Liver (tissue), 9 donors: ENCODE measurements around the gene CACNA2D1. TPM values are rescaled to one million over a fixed set of nuclear protein-coding genes. Genes with fewer than 3 reads are reported as not detected.

Experiments used
- DNase-seq: peaks from one replicate; pipeline ENCODE4 v3.0.0-alpha.2; 2017; ENCODE audit warnings: low spot score
- H3K27ac ChIP-seq, 2 donors: one replicate each; pipeline ENCODE4 v1.7.0; 2013; ENCODE audit warnings: inconsistent platforms in 2 of 2, low read length in 2 of 2, control low read depth in 1 of 2, low read depth in 1 of 2, mild to moderate bottlenecking in 1 of 2
- H3K27me3 ChIP-seq, 4 donors: one replicate each; pipeline versions ENCODE4 v1.6.1 to v1.7.0; 2013; ENCODE audit warnings: low read length in 3 of 4, inconsistent platforms in 1 of 4, mild to moderate bottlenecking in 1 of 4, moderate library complexity in 1 of 4; ENCODE audit not compliant: control insufficient read depth in 4 of 4, insufficient read depth in 4 of 4
- H3K36me3 ChIP-seq, 4 donors: one replicate each; pipeline versions ENCODE4 v1.6.1 to v1.7.0; 2013; ENCODE audit warnings: low read length in 3 of 4, mild to moderate bottlenecking in 3 of 4, low read depth in 1 of 4, moderate library complexity in 1 of 4; ENCODE audit not compliant: control insufficient read depth in 4 of 4, insufficient read depth in 3 of 4
- H3K4me1 ChIP-seq, 4 donors: one replicate each; pipeline versions ENCODE4 v1.6.1 to v1.7.0; 2013; ENCODE audit warnings: low read length in 3 of 4, mild to moderate bottlenecking in 3 of 4, moderate library complexity in 1 of 4; ENCODE audit not compliant: control insufficient read depth in 4 of 4, insufficient read depth in 4 of 4
- H3K4me3 ChIP-seq, 3 donors: one replicate each; pipeline versions ENCODE4 v1.6.1 to v1.7.0; 2013; ENCODE audit warnings: low read length in 3 of 3, control low read depth in 1 of 3, low read depth in 1 of 3, mild to moderate bottlenecking in 1 of 3
- H3K9ac ChIP-seq, 2 donors: one replicate each; pipeline ENCODE4 v1.7.0; 2013; ENCODE audit warnings: low read length in 2 of 2, mild to moderate bottlenecking in 2 of 2, moderate library complexity in 2 of 2, control low read depth in 1 of 2, low read depth in 1 of 2
- H3K9me3 ChIP-seq, 4 donors: one replicate each; pipeline versions ENCODE4 v1.6.1 to v1.7.0; 2013; ENCODE audit warnings: low read length in 3 of 4; ENCODE audit not compliant: control insufficient read depth in 4 of 4
- ATF3 ChIP-seq: IDR thresholded peaks from 2 replicates; pipeline ENCODE4 v1.6.1; 2016; ENCODE audit warnings: antibody characterized with exemption
- CTCF ChIP-seq: fragments of 150-350 bp; IDR thresholded peaks from 2 replicates; pipeline ENCODE4 v1.5.1; 2017; ENCODE audit warnings: improper control_type of control experiment, low read depth, low read length; ENCODE audit not compliant: missing input control
- EGR1 ChIP-seq, 2 donors: IDR thresholded peaks; 2 replicates each; pipeline ENCODE4 v1.6.1; 2016 to 2018; ENCODE audit warnings: antibody characterized with exemption in 2 of 2, low read depth in 2 of 2
- FOXA1 ChIP-seq: IDR thresholded peaks from 2 replicates; pipeline ENCODE4 v1.6.1; 2016; ENCODE audit warnings: antibody characterized with exemption
- FOXA2 ChIP-seq: IDR thresholded peaks from 2 replicates; pipeline ENCODE4 v1.6.1; 2016; ENCODE audit warnings: antibody characterized with exemption
- GABPA ChIP-seq, 2 donors: IDR thresholded peaks in 1 of 2; conservative IDR thresholded peaks in 1 of 2; 2 replicates each; pipeline ENCODE4 v1.6.1; 2016; ENCODE audit warnings: antibody characterized with exemption in 2 of 2, mild to moderate bottlenecking in 1 of 2, moderate library complexity in 1 of 2
- HNF4A ChIP-seq, 2 donors: conservative IDR thresholded peaks; 2 replicates each; pipeline ENCODE4 v1.6.1; 2016; ENCODE audit warnings: antibody characterized with exemption in 2 of 2, mild to moderate bottlenecking in 2 of 2
- HNF4G ChIP-seq: IDR thresholded peaks from 2 replicates; pipeline ENCODE4 v1.6.1; 2016; ENCODE audit warnings: antibody characterized with exemption
- JUND ChIP-seq, 2 donors: IDR thresholded peaks; 2 replicates each; pipeline ENCODE4 v1.6.1; 2016; ENCODE audit warnings: antibody characterized with exemption in 2 of 2
- MAX ChIP-seq: IDR thresholded peaks from 2 replicates; pipeline ENCODE4 v1.6.1; 2016; ENCODE audit warnings: antibody characterized with exemption
- NR2F2 ChIP-seq: IDR thresholded peaks from 2 replicates; pipeline ENCODE4 v1.6.1; 2016; ENCODE audit warnings: antibody characterized with exemption
- REST ChIP-seq: IDR thresholded peaks from 2 replicates; pipeline ENCODE4 v1.6.1; 2016; ENCODE audit warnings: antibody characterized with exemption, mild to moderate bottlenecking
- RXRA ChIP-seq, 2 donors: IDR thresholded peaks; 2 replicates each; pipeline ENCODE4 v1.6.1; 2017 to 2018; ENCODE audit warnings: antibody characterized with exemption in 2 of 2, mild to moderate bottlenecking in 1 of 2
- SP1 ChIP-seq: IDR thresholded peaks from 2 replicates; pipeline ENCODE4 v1.6.1; 2018; ENCODE audit warnings: antibody characterized with exemption, mild to moderate bottlenecking
- TAF1 ChIP-seq: conservative IDR thresholded peaks from 2 replicates; pipeline ENCODE4 v1.6.1; 2016; ENCODE audit warnings: antibody characterized with exemption, mild to moderate bottlenecking
- YY1 ChIP-seq: IDR thresholded peaks from 2 replicates; pipeline ENCODE4 v1.6.1; 2016; ENCODE audit warnings: antibody characterized with exemption, mild to moderate bottlenecking
- ZBTB33 ChIP-seq: IDR thresholded peaks from 2 replicates; pipeline ENCODE4 v1.6.1; 2016; ENCODE audit warnings: antibody characterized with exemption
- WGBS: extraction: QIAGEN DNeasy Blood & Tissue Kit; methylation state at CpG from one replicate; pipeline ENCODE4 v1.1.7; 2013; 5-methylcytosine and 5-hydroxymethylcytosine counted together
- polyA plus RNA-seq, 2 donors: library from polyadenylated mRNA; stranded (reverse) in 1 of 2; unstranded in 1 of 2; fragments of 200-250 nt in 1 of 2; fragments of >200 nt in 1 of 2; fragmentation: Nextera tagmentation in 1 of 2; extraction: Ambion mirVana in 1 of 2; gene quantifications; one replicate each; pipeline versions ENCODE4 v1.2.1 to v1.2.3, GENCODE V29; 2013 to 2015
- total RNA-seq, 2 donors: library from RNA; depleted of rRNA; stranded (reverse); fragments of >200 nt; gene quantifications; one replicate each; pipeline ENCODE4 v1.2.3, GENCODE V29; 2014
- donor health status: healthy.
- donor health status: healthy.
- donor health status: healthy.
- donor health status: healthy.
- donor health status: healthy.

Gene CACNA2D1
- total and polyA plus RNA-seq, 4 donors: 0.42 to 2.3 (median 0.94) TPM

GRCh38 chr7:82389876-82390275, 53.7 kb downstream of the CACNA2D1 start:
- DNase-seq: no peak
- no peak overlapping the region for H3K9ac ChIP-seq
- no peaks in the 10 kb centered on the region for H3K36me3 ChIP-seq
- no peaks in the 10 kb centered on the region for H3K27me3 ChIP-seq
- TF ChIP-seq TAF1: no peak
- no peak for TF ChIP-seq EGR1 (IDR thresholded peaks at IDR 0.05; ENCODE audit: low read depth in 2 of 2)
- TF ChIP-seq FOXA1: no peak
- TF ChIP-seq REST: no peak
- no peak for TF ChIP-seq JUND (IDR thresholded peaks at IDR 0.05)
- TF ChIP-seq ZBTB33: no peak
- TF ChIP-seq FOXA2: no peak
- TF ChIP-seq YY1: no peak
- TF ChIP-seq CTCF: no peak
- TF ChIP-seq GABPA (IDR thresholded peaks at IDR 0.05 in 1 of 2, conservative IDR thresholded peaks at IDR 0.05 in 1 of 2): no peak
- no peak overlapping the region for H3K27ac ChIP-seq
- H3K4me1 ChIP-seq: no peaks in the 10 kb centered on the region
- no peak overlapping the region for H3K4me3 ChIP-seq
- whole genome bisulfite sequencing: 74% methylated on average over 3 of the region's 3 CpGs
- H3K9me3 ChIP-seq: peaks cover 0 to 3% (median 0%) of the 10 kb centered on the region in 4 donors

- H3K4me1 ChIP-seq: no peaks in the 10 kb centered on the region
- WGBS: 36% methylated on average over 2 of the region's 2 CpGs
- no peaks in the 10 kb centered on the region for H3K36me3 ChIP-seq
- no peak overlapping the region for H3K4me3 ChIP-seq
- H3K27ac ChIP-seq: no peak overlapping the region
- DNase-seq: no peak
- H3K27me3 ChIP-seq: no peaks in the 10 kb centered on the region
- no peak overlapping the region for H3K9ac ChIP-seq
- peaks cover 0 to 3% (median 0%) of the 10 kb centered on the region in 4 donors for H3K9me3 ChIP-seq
- TF ChIP-seq MAX (no peak), ATF3 (no peak), SP1 (no peak), JUND (IDR thresholded peaks at IDR 0.05) (no peak), ZBTB33 (no peak), HNF4G (no peak), FOXA1 (no peak), HNF4A (conservative IDR thresholded peaks at IDR 0.05) (no peak), RXRA (IDR thresholded peaks at IDR 0.05) (no peak), NR2F2 (no peak), CTCF (no peak), YY1 (no peak), GABPA (IDR thresholded peaks at IDR 0.05 in 1 of 2, conservative IDR thresholded peaks at IDR 0.05 in 1 of 2) (no peak), TAF1 (no peak), FOXA2 (no peak)
Measured at GRCh38 chr7:82388138-82388537, 55.4 kb downstream of the CACNA2D1 start.
